Neural progenitor cell (in vitro differentiated cells): ENCODE measurements around the gene ANKRD11. TPM values are rescaled to one million over a fixed set of nuclear protein-coding genes. Genes with fewer than 3 reads are reported as not detected.

ENCODE experiments used
- DNase-seq: peaks from one replicate; pipeline ENCODE4 v3.0.0-alpha.2; 2016; ENCODE audit warnings: low spot score
- H2AFZ ChIP-seq: fragments of 200-600 bp; sonication (generic); replicated peaks from 2 replicates; pipeline ENCODE4 v1.6.1; 2016; ENCODE audit warnings: antibody characterized with exemption
- H3F3A ChIP-seq: fragments of 200-600 bp; sonication (generic); 2 replicates; pipeline ENCODE4 v1.6.1; 2016; ENCODE audit warnings: antibody characterized with exemption, low read depth
- H3K27ac ChIP-seq: fragments of 200-600 bp; sonication (generic); 2 replicates; pipeline ENCODE4 v1.5.1; 2016; ENCODE audit warnings: mild to moderate bottlenecking
- H3K27me3 ChIP-seq: fragments of 200-600 bp; sonication (generic); 2 replicates; pipeline ENCODE4 v1.6.1; 2016; ENCODE audit warnings: mild to moderate bottlenecking, moderate library complexity
- H3K36me3 ChIP-seq: fragments of 200-600 bp; sonication (generic); 2 replicates; pipeline ENCODE4 v1.5.1; 2016
- H3K4me1 ChIP-seq: fragments of 200-600 bp; sonication (generic); 2 replicates; pipeline ENCODE4 v1.6.1; 2016; ENCODE audit warnings: mixed run types
- H3K4me2 ChIP-seq: fragments of 200-600 bp; sonication (generic); 2 replicates; pipeline ENCODE4 v1.6.1; 2016
- H3K4me3 ChIP-seq: fragments of 200-600 bp; sonication (generic); 2 replicates; pipeline ENCODE4 v1.5.1; 2016
- H3K79me2 ChIP-seq: fragments of 200-600 bp; sonication (generic); 2 replicates; pipeline ENCODE4 v1.6.1; 2016; ENCODE audit warnings: low read depth
- H3K9ac ChIP-seq: fragments of 200-600 bp; sonication (generic); 2 replicates; pipeline ENCODE4 v1.6.1; 2016
- H3K9me3 ChIP-seq: fragments of 200-600 bp; sonication (generic); 2 replicates; pipeline ENCODE4 v1.5.1; 2016; ENCODE audit warnings: low read depth
- H4K20me1 ChIP-seq: fragments of 200-600 bp; sonication (generic); 2 replicates; pipeline ENCODE4 v1.6.1; 2016; ENCODE audit warnings: low read depth
- H3K27ac Mint-ChIP-seq: 3 replicates; pipeline ENCODE4 v1.8.0; 2021; ENCODE audit warnings: mixed read lengths
- H3K27me3 Mint-ChIP-seq: 2 replicates; pipeline ENCODE4 v1.8.0; 2022; ENCODE audit warnings: low read depth, mild to moderate bottlenecking, inconsistent platforms, moderate library complexity, mixed read lengths; ENCODE audit not compliant: insufficient read depth
- H3K36me3 Mint-ChIP-seq: 3 replicates; pipeline ENCODE4 v1.8.0; 2021; ENCODE audit warnings: mixed read lengths
- H3K4me1 Mint-ChIP-seq: 3 replicates; pipeline ENCODE4 v1.8.0; 2021; ENCODE audit warnings: mixed read lengths
- H3K4me3 Mint-ChIP-seq: 3 replicates; pipeline ENCODE4 v1.8.0; 2021; ENCODE audit warnings: mild to moderate bottlenecking, moderate library complexity, mixed read lengths
- H3K9me3 Mint-ChIP-seq: 3 replicates; pipeline ENCODE4 v1.8.0; 2020; ENCODE audit warnings: mixed read lengths
- CTCF ChIP-seq: fragments of 200-600 bp; sonication (generic); IDR thresholded peaks from 2 replicates; pipeline ENCODE4 v1.5.1; 2017; ENCODE audit warnings: antibody characterized with exemption, mild to moderate bottlenecking
- EZH2 ChIP-seq: fragments of 200-600 bp; sonication (generic); IDR thresholded peaks from 2 replicates; pipeline ENCODE4 v1.6.1; 2017; ENCODE audit warnings: antibody characterized with exemption, mild to moderate bottlenecking, moderate library complexity
- EZH2phosphoT487 ChIP-seq: fragments of 200-600 bp; sonication (generic); IDR thresholded peaks from 2 replicates; pipeline ENCODE4 v1.6.1; 2017; ENCODE audit warnings: antibody characterized with exemption
- total RNA-seq: library from RNA; depleted of rRNA; stranded (reverse); fragments of >200 nt; gene quantifications from 2 replicates; pipeline ENCODE4 v1.2.3, GENCODE V29; 2015; ENCODE audit warnings: low replicate concordance

ANKRD11 gene
- total RNA-seq, 1 donor from 2014 or later: 47.3 TPM

- Histone ChIP-seq H3K9me3 (no peaks in the 10 kb centered on the region), H3K27ac (no peak overlapping the region), H3K4me3 (no peak overlapping the region), H3F3A (peaks cover 47% of the 10 kb centered on the region), H3K4me1 (peaks cover 49% of the 10 kb centered on the region), H3K9ac (no peak overlapping the region), H3K4me2 (peak overlapping the region; percentile 6), H3K79me2 (peaks cover 74% of the 10 kb centered on the region), H2AFZ (no peak overlapping the region), H3K36me3 (no peaks in the 10 kb centered on the region), H4K20me1 (peaks cover 93% of the 10 kb centered on the region), H3K27me3 (no peaks in the 10 kb centered on the region)
- peaks cover 3% of the 10 kb centered on the region for H3K27me3 Mint-ChIP-seq
- H3K9me3 Mint-ChIP-seq: no peaks in the 10 kb centered on the region
- peaks cover 14% of the 10 kb centered on the region for H3K36me3 Mint-ChIP-seq
- no peak overlapping the region for H3K27ac Mint-ChIP-seq
- no peak overlapping the region for H3K4me3 Mint-ChIP-seq
- H3K4me1 Mint-ChIP-seq: peaks cover 54% of the 10 kb centered on the region
- DNase-seq: peak; percentile 52
- TF ChIP-seq CTCF (peak; percentile 42), EZH2 (no peak)
Measured at GRCh38 chr16:89293276-89294143, 196.9 kb downstream of the ANKRD11 start.

DNA sequence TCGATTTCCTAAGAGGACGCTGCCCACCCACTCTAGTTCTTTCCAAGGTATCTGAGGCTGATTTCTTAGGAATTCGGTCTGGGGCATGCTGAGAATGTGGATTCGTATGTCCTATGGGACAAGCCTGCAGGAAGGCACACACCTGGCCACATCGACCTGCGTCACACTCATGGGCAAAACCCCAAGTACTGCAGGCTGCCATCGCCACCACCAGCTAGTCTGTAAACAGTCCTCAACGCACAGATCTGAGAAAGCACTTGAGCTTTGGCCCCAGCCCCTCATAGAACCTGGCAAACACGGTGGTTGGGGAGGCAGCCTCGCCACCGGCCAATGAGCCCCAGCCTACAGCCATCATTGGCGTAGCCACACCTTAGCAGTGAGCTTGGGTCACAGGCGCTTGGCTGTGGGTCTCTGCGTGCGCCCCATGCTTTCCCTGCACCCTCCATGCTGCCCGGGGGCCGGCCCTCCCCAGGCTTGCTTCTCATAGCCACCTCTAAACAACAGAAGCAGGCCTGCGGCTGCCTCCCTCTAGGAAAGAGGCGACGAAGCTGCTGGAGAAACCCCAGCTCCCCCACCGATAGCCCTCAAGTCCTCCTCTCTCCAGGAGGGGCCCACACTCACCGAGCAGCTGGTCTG is 197.8 kb downstream of the ANKRD11 start:
- Mint-ChIP-seq H3K27me3 (peaks cover 3% of the 10 kb centered on the region), H3K4me1 (peaks cover 52% of the 10 kb centered on the region), H3K4me3 (no peak overlapping the region), H3K27ac (peak overlapping the region; percentile 16), H3K9me3 (no peaks in the 10 kb centered on the region), H3K36me3 (peaks cover 17% of the 10 kb centered on the region)
- TF ChIP-seq CTCF: no peak
- Histone ChIP-seq H3F3A (peaks cover 47% of the 10 kb centered on the region), H3K9ac (no peak overlapping the region), H3K36me3 (no peaks in the 10 kb centered on the region), H3K4me1 (peaks cover 47% of the 10 kb centered on the region), H3K4me2 (no peak overlapping the region), H4K20me1 (peaks cover 83% of the 10 kb centered on the region), H2AFZ (no peak overlapping the region), H3K4me3 (no peak overlapping the region), H3K79me2 (peaks cover 64% of the 10 kb centered on the region), H3K27me3 (no peaks in the 10 kb centered on the region), H3K27ac (no peak overlapping the region), H3K9me3 (no peaks in the 10 kb centered on the region)
- no peak for DNase-seq

- H3K27ac Mint-ChIP-seq: peak overlapping the region; percentile 85
- H3F3A ChIP-seq: peaks cover 47% of the 10 kb centered on the region
- H3K4me1 Mint-ChIP-seq: peaks cover 51% of the 10 kb centered on the region
- no peak overlapping the region for H3K9ac ChIP-seq
- H3K9me3 Mint-ChIP-seq: no peaks in the 10 kb centered on the region
- no peak overlapping the region for H2AFZ ChIP-seq
- peaks cover 75% of the 10 kb centered on the region for H4K20me1 ChIP-seq
- no peaks in the 10 kb centered on the region for H3K27me3 ChIP-seq
- peaks cover 15% of the 10 kb centered on the region for H3K36me3 Mint-ChIP-seq
- peaks cover 39% of the 10 kb centered on the region for H3K4me1 ChIP-seq
- no peaks in the 10 kb centered on the region for H3K36me3 ChIP-seq
- H3K79me2 ChIP-seq: peaks cover 56% of the 10 kb centered on the region
- peak overlapping the region; percentile 64 for H3K4me2 ChIP-seq
- peaks cover 3% of the 10 kb centered on the region for H3K27me3 Mint-ChIP-seq
- peak overlapping the region; percentile 3 for H3K4me3 ChIP-seq
- H3K27ac ChIP-seq: no peak overlapping the region
- H3K4me3 Mint-ChIP-seq: no peak overlapping the region
- no peaks in the 10 kb centered on the region for H3K9me3 ChIP-seq
- peak; percentile 27 for DNase-seq
- TF ChIP-seq EZH2 (no peak), CTCF (no peak), EZH2phosphoT487 (no peak)
Measured at GRCh38 chr16:89291776-89292175, 198.6 kb downstream of the ANKRD11 start.
